SK-N-SH treated with all-trans-retinoic acid at 6 μM for 48 hours (cell line): ENCODE measurements around the gene CNKSR2.

Experiments used
- ATAC-seq: fragments of 200-7000 bp; cut with Tn5 transposase; 3 replicates; pipeline ENCODE4 v1.9.1; 2020; ENCODE audit warnings: mild to moderate bottlenecking, moderate library complexity
- ARNTL ChIP-seq: fragments of 450-650 bp; formaldehyde crosslinking; IDR thresholded peaks from 2 replicates; pipeline ENCODE4 v1.5.0; 2020; ENCODE audit warnings: low read depth, mild to moderate bottlenecking, moderate library complexity, borderline replicate concordance
- BACH2 ChIP-seq: fragments of 250-450 bp; sonication (Bioruptor Pico); IDR thresholded peaks from 2 replicates; pipeline ENCODE4 v1.9.0; 2021; ENCODE audit warnings: mild to moderate bottlenecking, borderline replicate concordance
- CSDC2 ChIP-seq: fragments of 250-450 bp; sonication (Bioruptor Pico); IDR thresholded peaks from 2 replicates; pipeline ENCODE4 v1.5.0; 2020; ENCODE audit warnings: mild to moderate bottlenecking, moderate library complexity
- CSRNP3 ChIP-seq: fragments of 250-450 bp; sonication (Bioruptor Pico); IDR thresholded peaks from 2 replicates; pipeline ENCODE4 v1.5.1; 2021; ENCODE audit warnings: mild to moderate bottlenecking, moderate library complexity
- ESRRG ChIP-seq: fragments of 250-450 bp; sonication (Bioruptor Pico); IDR thresholded peaks from 2 replicates; pipeline ENCODE4 v1.6.1; 2021; ENCODE audit warnings: mild to moderate bottlenecking
- GLIS3 ChIP-seq: fragments of 250-450 bp; sonication (Bioruptor Pico); IDR thresholded peaks from 2 replicates; pipeline ENCODE4 v1.5.0; 2020; ENCODE audit warnings: mild to moderate bottlenecking, moderate library complexity
- OSR1 ChIP-seq: fragments of 250-450 bp; sonication (Bioruptor Pico); IDR thresholded peaks from 2 replicates; pipeline ENCODE4 v1.8.0; 2022; ENCODE audit warnings: moderate library complexity, mild to moderate bottlenecking, inconsistent platforms
- PATZ1 ChIP-seq: fragments of 250-450 bp; sonication (Bioruptor Pico); IDR thresholded peaks from 2 replicates; pipeline ENCODE4 v1.8.0; 2020; ENCODE audit warnings: mild to moderate bottlenecking, moderate library complexity, borderline replicate concordance
- RARB ChIP-seq: fragments of 250-450 bp; sonication (Bioruptor Pico); IDR thresholded peaks from 2 replicates; pipeline ENCODE4 v1.8.0; 2021; ENCODE audit warnings: mild to moderate bottlenecking, moderate library complexity
- SNAI2 ChIP-seq: fragments of 250-450 bp; sonication (Bioruptor Pico); IDR thresholded peaks from 2 replicates; pipeline ENCODE4 v1.5.0; 2020; ENCODE audit warnings: mild to moderate bottlenecking, moderate library complexity
- TCF4 ChIP-seq: fragments of 250-450 bp; sonication (Bioruptor Pico); IDR thresholded peaks from 2 replicates; pipeline ENCODE4 v1.8.0; 2021; ENCODE audit warnings: mild to moderate bottlenecking, moderate library complexity, borderline replicate concordance
- TOX ChIP-seq: fragments of 250-450 bp; sonication (Bioruptor Pico); IDR thresholded peaks from 2 replicates; pipeline ENCODE4 v1.8.0; 2021; ENCODE audit warnings: mild to moderate bottlenecking, moderate library complexity, borderline replicate concordance
- ZC3H10 ChIP-seq: fragments of 250-450 bp; sonication (Bioruptor Pico); IDR thresholded peaks from 2 replicates; pipeline ENCODE4 v1.5.1; 2021; ENCODE audit warnings: mild to moderate bottlenecking, moderate library complexity
- ZFP3 ChIP-seq: fragments of 250-450 bp; sonication (Bioruptor Pico); IDR thresholded peaks from 2 replicates; pipeline ENCODE4 v1.5.0; 2020; ENCODE audit warnings: mild to moderate bottlenecking, moderate library complexity
- ZFP30 ChIP-seq: fragments of 450-650 bp; formaldehyde crosslinking; IDR thresholded peaks from 2 replicates; pipeline ENCODE4 v1.5.0; 2022; ENCODE audit warnings: mild to moderate bottlenecking, moderate library complexity
- ZNF565 ChIP-seq: fragments of 450-650 bp; formaldehyde crosslinking; conservative IDR thresholded peaks from 2 replicates; pipeline ENCODE4 v1.5.0; 2020; ENCODE audit warnings: low read depth, mild to moderate bottlenecking, moderate library complexity
- ZNF70 ChIP-seq: fragments of 450-650 bp; formaldehyde crosslinking; IDR thresholded peaks from 2 replicates; pipeline ENCODE4 v1.5.0; 2020; ENCODE audit warnings: mild to moderate bottlenecking, moderate library complexity
- ZNF8 ChIP-seq: fragments of 450-650 bp; formaldehyde crosslinking; IDR thresholded peaks from 2 replicates; pipeline ENCODE4 v1.5.0; 2020; ENCODE audit warnings: mild to moderate bottlenecking, moderate library complexity
- TF ChIP-seq, protein P1 (sequence below): fragments of 250-450 bp; sonication (Bioruptor Pico); IDR thresholded peaks from 2 replicates; pipeline ENCODE4 v1.5.1; 2020; ENCODE audit warnings: low read depth, mild to moderate bottlenecking, moderate library complexity

CNKSR2 gene

GRCh38 chrX:21590012-21590776, 216.0 kb downstream of the CNKSR2 start (continued):
- TF ChIP-seq PATZ1: no peak

DNA sequence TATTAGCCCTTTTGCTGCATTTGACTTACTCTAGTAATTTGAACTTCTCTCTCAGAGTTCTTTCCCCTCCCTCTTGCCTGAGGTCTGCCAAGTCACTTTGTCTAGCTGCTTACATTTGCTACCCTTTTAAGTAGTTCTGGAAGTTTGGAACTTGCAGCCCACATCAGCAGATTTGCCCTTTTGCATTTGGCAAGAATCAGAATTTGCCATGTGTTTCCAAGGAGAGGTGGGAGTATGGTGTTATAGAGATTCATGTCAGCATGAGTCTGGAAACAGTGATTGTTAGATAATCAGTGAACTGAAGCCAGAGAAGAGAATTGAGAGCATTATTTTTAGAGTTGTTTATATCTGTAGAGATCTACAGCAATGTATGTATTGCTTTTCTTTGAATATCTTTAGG, 231.8 kb downstream of the CNKSR2 start:
- no peak for TF ChIP-seq BACH2 (CRISPR knock-in tag)
- TF ChIP-seq CSDC2 (CRISPR knock-in tag): no peak
- TF ChIP-seq CSRNP3: no peak
- no peak for TF ChIP-seq OSR1 (CRISPR knock-in tag)
- no peak for TF ChIP-seq ZNF70 (CRISPR knock-in tag)
- no peak for TF ChIP-seq RARB (CRISPR knock-in tag)
- no peak for TF ChIP-seq ESRRG
- TF ChIP-seq SNAI2: no peak
- TF ChIP-seq ZC3H10: no peak
- TF ChIP-seq GLIS3 (CRISPR knock-in tag): no peak
- no peak for TF ChIP-seq ZFP30 (CRISPR knock-in tag)
- no peak for TF ChIP-seq ARNTL
- TF ChIP-seq, all 23 proteins: peak for 0
- ATAC-seq: no peak

- no peak for ATAC-seq
- TF ChIP-seq CSDC2 (CRISPR knock-in tag) (no peak), ZNF8 (CRISPR knock-in tag) (no peak), OSR1 (CRISPR knock-in tag) (no peak), CSRNP3 (no peak), ZNF70 (CRISPR knock-in tag) (no peak), SNAI2 (no peak), ZC3H10 (no peak), TOX (CRISPR knock-in tag) (no peak), GLIS3 (CRISPR knock-in tag) (no peak)
- TF ChIP-seq, protein P1, sequence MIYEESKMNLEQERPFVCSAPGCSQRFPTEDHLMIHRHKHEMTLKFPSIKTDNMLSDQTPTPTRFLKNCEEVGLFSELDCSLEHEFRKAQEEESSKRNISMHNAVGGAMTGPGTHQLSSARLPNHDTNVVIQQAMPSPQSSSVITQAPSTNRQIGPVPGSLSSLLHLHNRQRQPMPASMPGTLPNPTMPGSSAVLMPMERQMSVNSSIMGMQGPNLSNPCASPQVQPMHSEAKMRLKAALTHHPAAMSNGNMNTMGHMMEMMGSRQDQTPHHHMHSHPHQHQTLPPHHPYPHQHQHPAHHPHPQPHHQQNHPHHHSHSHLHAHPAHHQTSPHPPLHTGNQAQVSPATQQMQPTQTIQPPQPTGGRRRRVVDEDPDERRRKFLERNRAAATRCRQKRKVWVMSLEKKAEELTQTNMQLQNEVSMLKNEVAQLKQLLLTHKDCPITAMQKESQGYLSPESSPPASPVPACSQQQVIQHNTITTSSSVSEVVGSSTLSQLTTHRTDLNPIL: no peak
Observed at GRCh38 chrX:21610168-21610567, 235.9 kb downstream of the CNKSR2 start.

- TF ChIP-seq ZNF565 (CRISPR knock-in tag) (no peak), TOX (CRISPR knock-in tag) (no peak), GLIS3 (CRISPR knock-in tag) (no peak), ZFP3 (CRISPR knock-in tag) (no peak), RARB (CRISPR knock-in tag) (no peak), PATZ1 (no peak), ZFP30 (CRISPR knock-in tag) (no peak), CSDC2 (CRISPR knock-in tag) (no peak), TCF4 (CRISPR knock-in tag) (no peak), ZNF8 (CRISPR knock-in tag) (no peak), CSRNP3 (no peak)
- ATAC-seq: no peak
Observed at GRCh38 chrX:21612154-21612553, 237.9 kb downstream of the CNKSR2 start.
